GM12865 (cell line): ENCODE measurements around the gene AKR1B1.

Experiments
- DNase-seq: peaks from one replicate; pipeline ENCODE4 v3.0.0; 2010; ENCODE audit warnings: low read depth
- H3K4me3 ChIP-seq: 2 replicates; pipeline ENCODE4 v1.5.1; 2011; ENCODE audit warnings: mild to moderate bottlenecking, low read depth, low read length, control low read depth
- TF ChIP-seq, protein P1 (sequence below): IDR thresholded peaks from 2 replicates; pipeline ENCODE4 v1.5.1; 2011; ENCODE audit warnings: low read length, control low read depth, low read depth, inconsistent platforms; ENCODE audit not compliant: insufficient read depth; ENCODE audit errors: missing control alignments

The AKR1B1 gene

DNA sequence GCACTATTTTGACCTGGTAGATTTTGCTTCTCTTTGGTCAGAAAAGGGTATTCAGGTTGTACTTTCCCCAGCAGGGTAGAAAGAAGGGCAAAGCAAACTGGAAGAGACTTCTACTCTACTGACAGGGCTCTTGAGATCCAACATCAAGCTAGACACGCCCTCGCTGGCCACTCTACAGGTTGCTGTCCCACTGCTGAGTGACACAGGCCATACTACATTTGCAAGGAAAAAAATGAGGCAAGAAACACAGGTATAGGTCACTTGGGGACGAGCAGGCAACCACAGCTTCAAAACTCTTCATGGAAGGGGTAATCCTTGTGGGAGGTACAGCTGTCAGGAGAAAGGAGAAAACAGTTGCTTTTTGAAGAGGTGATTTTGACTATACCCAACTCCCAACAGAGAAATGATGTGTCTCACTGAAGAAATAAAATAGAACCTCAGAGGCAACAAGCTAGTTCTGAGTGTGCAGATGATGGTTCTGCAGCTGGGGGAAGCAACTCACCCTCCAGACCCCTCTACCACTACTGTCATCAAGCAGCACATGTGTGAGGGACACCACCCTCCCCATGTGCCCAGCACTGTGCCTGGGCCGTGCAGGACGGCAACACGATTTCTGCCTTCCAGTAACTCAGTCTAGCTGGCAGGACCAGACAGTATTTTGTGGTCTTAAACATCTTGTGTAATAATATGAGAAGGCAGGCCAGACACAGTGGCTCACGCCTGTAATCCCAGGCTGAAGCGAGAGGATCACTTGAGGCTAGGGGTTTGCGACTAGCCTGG is 16.3 kb downstream of the AKR1B1 start:
- TF ChIP-seq, protein P1, sequence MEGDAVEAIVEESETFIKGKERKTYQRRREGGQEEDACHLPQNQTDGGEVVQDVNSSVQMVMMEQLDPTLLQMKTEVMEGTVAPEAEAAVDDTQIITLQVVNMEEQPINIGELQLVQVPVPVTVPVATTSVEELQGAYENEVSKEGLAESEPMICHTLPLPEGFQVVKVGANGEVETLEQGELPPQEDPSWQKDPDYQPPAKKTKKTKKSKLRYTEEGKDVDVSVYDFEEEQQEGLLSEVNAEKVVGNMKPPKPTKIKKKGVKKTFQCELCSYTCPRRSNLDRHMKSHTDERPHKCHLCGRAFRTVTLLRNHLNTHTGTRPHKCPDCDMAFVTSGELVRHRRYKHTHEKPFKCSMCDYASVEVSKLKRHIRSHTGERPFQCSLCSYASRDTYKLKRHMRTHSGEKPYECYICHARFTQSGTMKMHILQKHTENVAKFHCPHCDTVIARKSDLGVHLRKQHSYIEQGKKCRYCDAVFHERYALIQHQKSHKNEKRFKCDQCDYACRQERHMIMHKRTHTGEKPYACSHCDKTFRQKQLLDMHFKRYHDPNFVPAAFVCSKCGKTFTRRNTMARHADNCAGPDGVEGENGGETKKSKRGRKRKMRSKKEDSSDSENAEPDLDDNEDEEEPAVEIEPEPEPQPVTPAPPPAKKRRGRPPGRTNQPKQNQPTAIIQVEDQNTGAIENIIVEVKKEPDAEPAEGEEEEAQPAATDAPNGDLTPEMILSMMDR: no peak
- H3K4me3 ChIP-seq: no peak overlapping the region
- DNase-seq: no peak

DNA sequence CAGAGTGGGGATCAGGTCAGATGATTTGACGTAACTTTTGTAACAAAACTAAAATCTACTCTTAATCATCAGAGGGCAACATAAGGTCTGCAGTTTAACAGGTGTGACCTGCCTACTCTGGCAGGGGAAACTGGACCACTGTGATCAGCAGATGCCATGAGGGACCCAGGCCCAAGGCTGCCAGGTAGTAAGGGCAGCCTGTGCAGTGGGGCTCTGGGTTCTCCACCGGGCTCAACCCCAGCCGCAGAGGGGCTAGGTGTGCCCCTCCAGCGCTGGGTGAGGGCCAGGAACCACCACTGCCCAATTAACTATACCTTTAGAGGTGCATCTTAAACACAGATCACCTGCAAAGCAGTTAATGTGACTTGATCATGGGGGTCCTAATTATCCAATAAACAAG is 17.6 kb downstream of the AKR1B1 start:
- no peak overlapping the region for H3K4me3 ChIP-seq
- no peak for DNase-seq
- TF ChIP-seq, protein P1: no peak

DNA sequence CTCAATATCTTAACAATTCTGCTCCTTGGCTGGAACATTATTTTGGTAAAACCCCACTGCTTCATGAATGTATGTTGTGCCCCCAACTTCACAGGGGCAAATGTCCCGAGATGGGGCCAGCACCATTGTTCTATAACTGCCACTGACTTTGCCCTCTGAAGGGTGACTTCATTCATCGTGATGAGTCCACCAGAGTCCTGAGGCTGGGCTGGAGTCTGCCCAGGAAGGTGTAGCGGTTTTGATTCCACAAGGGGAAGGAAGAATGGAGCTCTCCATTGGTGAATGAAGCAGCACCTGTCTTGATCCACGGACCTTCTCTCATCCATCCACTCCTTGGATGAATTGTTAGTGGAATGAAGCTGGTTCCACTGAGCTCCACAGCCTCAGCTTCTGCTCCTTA is 18.4 kb downstream of the AKR1B1 start:
- no peak for DNase-seq
- TF ChIP-seq, protein P1: no peak
- no peak overlapping the region for H3K4me3 ChIP-seq

DNA sequence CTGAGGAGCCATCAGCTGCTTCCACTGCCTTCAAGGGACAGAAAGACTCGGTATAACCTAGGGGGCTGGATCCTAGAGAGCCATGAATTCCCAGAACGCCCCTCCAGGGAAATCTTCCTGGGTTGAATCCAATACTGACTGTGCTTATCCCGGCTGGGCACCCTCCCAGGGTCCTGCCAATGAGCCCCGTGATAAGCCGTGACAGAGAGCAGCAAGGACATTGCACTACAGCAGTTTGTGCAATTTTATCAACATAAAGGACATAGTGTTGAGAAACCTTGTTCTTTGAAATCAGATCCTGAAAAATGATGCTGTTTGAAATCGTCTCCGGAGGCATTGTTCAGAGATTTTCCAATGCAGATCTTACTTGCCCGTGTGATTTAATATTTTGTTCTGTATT is 18.8 kb downstream of the AKR1B1 start:
- H3K4me3 ChIP-seq: no peak overlapping the region

DNA sequence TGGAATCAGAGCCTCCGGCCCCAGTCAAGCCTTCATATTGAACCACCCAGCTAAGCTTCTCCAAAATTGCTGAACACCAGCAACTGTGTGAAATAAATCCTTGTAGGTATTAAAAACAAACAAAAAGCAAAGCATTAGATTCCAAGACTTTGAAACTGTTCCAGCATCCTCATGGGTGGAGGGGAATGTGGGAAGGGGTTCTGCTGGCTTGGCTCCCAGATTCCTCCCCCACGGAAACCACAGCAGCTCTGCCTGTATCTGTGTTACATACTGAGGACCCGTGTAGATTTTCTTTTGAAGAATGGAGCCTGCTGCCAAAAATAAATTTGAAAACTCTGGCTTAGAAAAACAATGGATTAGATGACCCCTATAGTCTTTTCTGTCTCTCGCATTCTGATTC is 20.0 kb downstream of the AKR1B1 start:
- no peak overlapping the region for H3K4me3 ChIP-seq
- no peak for DNase-seq
- TF ChIP-seq, protein P1: no peak

More for the DNA sequence above, 18.8 kb downstream of the AKR1B1 start:
- TF ChIP-seq, protein P1: no peak
- no peak for DNase-seq

DNA sequence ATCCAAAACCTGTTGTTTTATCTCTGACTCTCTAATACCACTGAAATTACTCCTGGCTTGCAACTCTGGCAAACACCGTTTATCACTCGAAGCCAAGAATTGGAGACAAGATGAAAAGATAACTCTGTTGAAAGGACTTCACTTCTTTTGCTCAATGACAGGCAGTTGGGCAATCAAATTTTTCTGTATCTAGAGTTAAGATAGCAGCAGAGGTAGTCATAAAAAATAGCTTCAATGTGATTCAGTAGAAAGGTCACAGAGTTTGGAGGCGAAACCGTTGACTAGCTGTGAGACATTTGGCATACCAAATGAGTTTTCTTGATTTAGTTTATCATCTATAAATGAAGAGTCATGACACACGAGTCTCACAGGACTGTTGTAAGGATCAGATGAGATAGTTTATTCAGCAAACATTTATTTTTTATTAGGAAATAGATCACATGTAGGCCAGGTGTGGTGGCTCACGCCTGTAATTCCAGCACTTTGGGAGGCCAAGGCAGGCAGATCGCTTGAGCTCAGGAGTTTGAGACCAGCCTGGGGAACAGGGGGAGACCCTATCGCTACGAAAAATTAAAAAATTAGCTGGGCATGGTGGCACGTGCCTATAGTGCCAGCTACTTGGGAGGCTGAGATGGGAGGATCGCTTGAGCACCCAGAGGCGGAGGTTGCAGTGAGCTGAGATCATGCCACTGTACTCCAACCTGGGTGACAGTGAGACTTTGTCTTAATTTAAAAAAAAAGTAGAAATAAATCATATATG is 23.6 kb downstream of the AKR1B1 start:
- H3K4me3 ChIP-seq: no peak overlapping the region
- TF ChIP-seq, protein P1: no peak
- DNase-seq: no peak
